Osteoblast (primary cell): ENCODE measurements around the gene JMJD4. TPM values are rescaled to one million over a fixed set of nuclear protein-coding genes. Genes with fewer than 3 reads are reported as not detected.
"Not testable (repeated sequence)": the region's sequence is repeated elsewhere in the genome, so short reads cannot be mapped to it uniquely, and the experiment has no call there.

Experiments
- DNase-seq: peaks from one replicate; pipeline ENCODE4 v3.0.0; 2011; ENCODE audit warnings: low spot score, mixed read lengths; ENCODE audit not compliant: insufficient read length; ENCODE audit errors: missing footprints
- H2AFZ ChIP-seq: 2 replicates; pipeline ENCODE4 v1.6.0; 2011; ENCODE audit warnings: mild to moderate bottlenecking, low read length
- H3K27ac ChIP-seq: 2 replicates; pipeline ENCODE4 v1.5.1; 2011; ENCODE audit warnings: mild to moderate bottlenecking, low read depth, low read length, moderate library complexity
- H3K27me3 ChIP-seq: 2 replicates; pipeline ENCODE4 v1.6.0; 2012; ENCODE audit warnings: mild to moderate bottlenecking, control low read depth, inconsistent platforms, low read length, moderate library complexity; ENCODE audit not compliant: insufficient read depth
- H3K36me3 ChIP-seq: 2 replicates; pipeline ENCODE4 v1.5.1; 2011; ENCODE audit warnings: mild to moderate bottlenecking, low read length, control low read depth, moderate library complexity; ENCODE audit not compliant: insufficient read depth
- H3K4me1 ChIP-seq: 2 replicates; pipeline ENCODE4 v1.5.1; 2011; ENCODE audit warnings: mild to moderate bottlenecking, low read length, control low read depth, moderate library complexity; ENCODE audit not compliant: insufficient read depth
- H3K4me2 ChIP-seq: 2 replicates; pipeline ENCODE4 v1.6.0; 2011; ENCODE audit warnings: mild to moderate bottlenecking, low read length; ENCODE audit not compliant: insufficient read depth
- H3K4me3 ChIP-seq: fragments of 200-600 bp; sonication (generic); 3 replicates; pipeline ENCODE4 v1.5.1; 2012; ENCODE audit warnings: mild to moderate bottlenecking, low read length, inconsistent platforms; ENCODE audit not compliant: insufficient read depth
- H3K79me2 ChIP-seq: 2 replicates; pipeline ENCODE4 v1.6.0; 2012; ENCODE audit warnings: mild to moderate bottlenecking, low read length, control low read depth, inconsistent platforms; ENCODE audit not compliant: insufficient read depth
- H3K9me3 ChIP-seq: 2 replicates; pipeline ENCODE4 v1.5.1; 2011; ENCODE audit warnings: low read depth, low read length, control low read depth
- H4K20me1 ChIP-seq: 2 replicates; pipeline ENCODE4 v1.6.0; 2012; ENCODE audit warnings: mild to moderate bottlenecking, low read length, control low read depth; ENCODE audit not compliant: insufficient read depth
- CTCF ChIP-seq: IDR thresholded peaks from 2 replicates; pipeline ENCODE4 v1.5.1; 2011; ENCODE audit warnings: mild to moderate bottlenecking, low read depth, low read length, moderate library complexity; ENCODE audit errors: extremely low read depth
- total RNA-seq: library from RNA; depleted of rRNA; stranded (reverse); fragments of >200 nt; gene quantifications from 2 replicates; pipeline ENCODE4 v1.2.3, GENCODE V29; 2012

Gene JMJD4
- total RNA-seq, 1 donor, result 27.5 TPM

GRCh38 chr1:227712648-227713047, 22.5 kb downstream of the JMJD4 start:
- H4K20me1 ChIP-seq, result no peaks in the 10 kb centered on the region
- no peaks in the 10 kb centered on the region for H3K79me2 ChIP-seq
- H3K27me3 ChIP-seq, result no peaks in the 10 kb centered on the region

GRCh38 chr1:227710474-227710873, 24.6 kb downstream of the JMJD4 start:
- not testable (repeated sequence) for H3K36me3 ChIP-seq, H3K4me1 ChIP-seq, H3K27ac ChIP-seq, DNase-seq, H2AFZ ChIP-seq, H3K4me3 ChIP-seq, H4K20me1 ChIP-seq, H3K4me2 ChIP-seq, H3K27me3 ChIP-seq, H3K9me3 ChIP-seq, H3K79me2 ChIP-seq

More at GRCh38 chr1:227712648-227713047, 22.5 kb downstream of the JMJD4 start:
- Histone ChIP-seq H3K9me3 (no peaks in the 10 kb centered on the region), H3K27ac (no peak overlapping the region), H3K4me3 (no peak overlapping the region), H3K4me1 (no peaks in the 10 kb centered on the region), H3K4me2 (no peak overlapping the region), H3K36me3 (no peaks in the 10 kb centered on the region), H2AFZ (no peak overlapping the region)
- no peak for DNase-seq
- TF ChIP-seq CTCF, result no peak

GRCh38 chr1:227709451-227709850, 25.7 kb downstream of the JMJD4 start:
- H2AFZ ChIP-seq, result no peak overlapping the region
- no peak for DNase-seq
- no peak for TF ChIP-seq CTCF
- no peaks in the 10 kb centered on the region for H3K9me3 ChIP-seq
- no peaks in the 10 kb centered on the region for H3K27me3 ChIP-seq
- H3K79me2 ChIP-seq, result no peaks in the 10 kb centered on the region
- H3K4me2 ChIP-seq, result no peak overlapping the region
- H3K4me1 ChIP-seq, result no peaks in the 10 kb centered on the region
- no peak overlapping the region for H3K4me3 ChIP-seq
- H3K36me3 ChIP-seq, result no peaks in the 10 kb centered on the region
- H3K27ac ChIP-seq, result no peak overlapping the region
- no peaks in the 10 kb centered on the region for H4K20me1 ChIP-seq

- H3K4me3 ChIP-seq, result no peak overlapping the region
- no peaks in the 10 kb centered on the region for H3K27me3 ChIP-seq
- H3K27ac ChIP-seq, result no peak overlapping the region
- no peak for DNase-seq
- H3K79me2 ChIP-seq, result no peaks in the 10 kb centered on the region
- H4K20me1 ChIP-seq, result no peaks in the 10 kb centered on the region
- no peaks in the 10 kb centered on the region for H3K36me3 ChIP-seq
- H3K9me3 ChIP-seq, result no peaks in the 10 kb centered on the region
- H2AFZ ChIP-seq, result no peak overlapping the region
- TF ChIP-seq CTCF, result no peak
- H3K4me1 ChIP-seq, result no peaks in the 10 kb centered on the region
- no peak overlapping the region for H3K4me2 ChIP-seq
Observed at GRCh38 chr1:227707846-227708245, 27.3 kb downstream of the JMJD4 start.

GRCh38 chr1:227701631-227702030, 33.5 kb downstream of the JMJD4 start:
- H3K27ac ChIP-seq, H3K79me2 ChIP-seq, H3K27me3 ChIP-seq, H2AFZ ChIP-seq, H3K36me3 ChIP-seq, H3K9me3 ChIP-seq, H4K20me1 ChIP-seq, H3K4me1 ChIP-seq, H3K4me3 ChIP-seq, DNase-seq, H3K4me2 ChIP-seq: not testable (repeated sequence)
